Parathyroid adenoma (tissue), 2 donors: Measurements from ENCODE around the gene HGS.

ENCODE experiments used
- H2AFZ ChIP-seq: fragments of 300-600 bp; sonication (generic); one replicate; pipeline ENCODE4 v1.7.0; 2017; ENCODE audit warnings: antibody characterized with exemption, mild to moderate bottlenecking
- H3K27ac ChIP-seq: fragments of 300-600 bp; sonication (generic); one replicate; pipeline ENCODE4 v1.7.0; 2017
- H3K27me3 ChIP-seq: fragments of 300-600 bp; sonication (generic); one replicate; pipeline ENCODE4 v1.7.0; 2017; ENCODE audit warnings: low read length; ENCODE audit not compliant: control insufficient read depth, insufficient read depth
- H3K36me3 ChIP-seq: fragments of 300-600 bp; sonication (generic); one replicate; pipeline ENCODE4 v1.7.0; 2017; ENCODE audit warnings: low read length; ENCODE audit not compliant: control insufficient read depth, insufficient read depth
- H3K4me1 ChIP-seq: fragments of 300-600 bp; sonication (generic); one replicate; pipeline ENCODE4 v1.7.0; 2017; ENCODE audit warnings: control low read depth
- H3K4me2 ChIP-seq: fragments of 300-600 bp; sonication (generic); one replicate; pipeline ENCODE4 v1.7.0; 2017; ENCODE audit warnings: low read length
- H3K4me3 ChIP-seq: fragments of 300-600 bp; sonication (generic); one replicate; pipeline ENCODE4 v1.7.0; 2017; ENCODE audit warnings: low read depth, low read length
- H3K79me2 ChIP-seq: fragments of 300-600 bp; sonication (generic); one replicate; pipeline ENCODE4 v1.7.0; 2017; ENCODE audit warnings: control low read depth
- H3K9ac ChIP-seq: fragments of 300-600 bp; sonication (generic); one replicate; pipeline ENCODE4 v1.7.0; 2017; ENCODE audit warnings: mild to moderate bottlenecking
- H3K9me3 ChIP-seq: fragments of 300-600 bp; sonication (generic); one replicate; pipeline ENCODE4 v1.7.0; 2017; ENCODE audit warnings: low read length; ENCODE audit not compliant: control insufficient read depth
- CTCF ChIP-seq: fragments of 300-600 bp; sonication (generic); IDR thresholded peaks from one replicate; pipeline ENCODE4 v1.7.0; 2017; ENCODE audit warnings: antibody characterized with exemption, mild to moderate bottlenecking
- donor health status: primary hyperparathyroidism.

Gene HGS

GRCh38 chr17:81713556-81714411, 30.0 kb downstream of the HGS start:
- TF ChIP-seq CTCF, result no peak
- Histone ChIP-seq H3K27ac (peak overlapping the region; percentile 96), H3K4me1 (peaks cover 30% of the 10 kb centered on the region), H3K36me3 (no peaks in the 10 kb centered on the region), H3K9ac (peak overlapping the region; percentile 91), H3K27me3 (no peaks in the 10 kb centered on the region), H3K9me3 (no peaks in the 10 kb centered on the region), H3K79me2 (peaks cover 14% of the 10 kb centered on the region), H3K4me2 (peak overlapping the region; percentile 93), H2AFZ (peak overlapping the region; percentile 68), H3K4me3 (peak overlapping the region; percentile 81)

- TF ChIP-seq CTCF, result no peak
- peaks cover 14% of the 10 kb centered on the region for H3K79me2 ChIP-seq
- H3K27ac ChIP-seq, result peak overlapping the region; percentile 96
- no peaks in the 10 kb centered on the region for H3K36me3 ChIP-seq
- peaks cover 30% of the 10 kb centered on the region for H3K4me1 ChIP-seq
- no peaks in the 10 kb centered on the region for H3K9me3 ChIP-seq
- H3K27me3 ChIP-seq, result no peaks in the 10 kb centered on the region
- H2AFZ ChIP-seq, result no peak overlapping the region
- peak overlapping the region; percentile 81 for H3K4me3 ChIP-seq
- H3K9ac ChIP-seq, result peak overlapping the region; percentile 91
- peak overlapping the region; percentile 93 for H3K4me2 ChIP-seq
Measured at GRCh38 chr17:81714412-81715106, 30.7 kb downstream of the HGS start.

GRCh38 chr17:81715107-81715871, 31.5 kb downstream of the HGS start:
- Histone ChIP-seq H3K4me2 (no peak overlapping the region), H3K4me1 (peaks cover 28% of the 10 kb centered on the region), H3K4me3 (no peak overlapping the region), H3K9me3 (no peaks in the 10 kb centered on the region), H2AFZ (no peak overlapping the region), H3K36me3 (no peaks in the 10 kb centered on the region), H3K9ac (no peak overlapping the region), H3K79me2 (peaks cover 14% of the 10 kb centered on the region), H3K27ac (peak overlapping the region; percentile 96), H3K27me3 (no peaks in the 10 kb centered on the region)
- TF ChIP-seq CTCF, result no peak

- Histone ChIP-seq H2AFZ (no peak overlapping the region), H3K4me3 (no peak overlapping the region), H3K27ac (no peak overlapping the region), H3K9ac (no peak overlapping the region), H3K36me3 (no peaks in the 10 kb centered on the region), H3K79me2 (peaks cover 14% of the 10 kb centered on the region), H3K4me2 (no peak overlapping the region), H3K27me3 (no peaks in the 10 kb centered on the region), H3K4me1 (peaks cover 24% of the 10 kb centered on the region), H3K9me3 (no peaks in the 10 kb centered on the region)
- no peak for TF ChIP-seq CTCF
Measured at GRCh38 chr17:81715872-81716673, 32.3 kb downstream of the HGS start.
